ENCODE results near the gene CCDC40. TPM values are rescaled to one million over a fixed set of nuclear protein-coding genes. Genes with fewer than 3 reads are reported as not detected.
"Not testable (repeated sequence)": the region's sequence is repeated elsewhere in the genome, so short reads cannot be mapped to it uniquely, and the experiment has no call there.

Gene CCDC40
- total RNA-seq, 1 experiment from 2014 or later, result 5.7 TPM

DNA sequence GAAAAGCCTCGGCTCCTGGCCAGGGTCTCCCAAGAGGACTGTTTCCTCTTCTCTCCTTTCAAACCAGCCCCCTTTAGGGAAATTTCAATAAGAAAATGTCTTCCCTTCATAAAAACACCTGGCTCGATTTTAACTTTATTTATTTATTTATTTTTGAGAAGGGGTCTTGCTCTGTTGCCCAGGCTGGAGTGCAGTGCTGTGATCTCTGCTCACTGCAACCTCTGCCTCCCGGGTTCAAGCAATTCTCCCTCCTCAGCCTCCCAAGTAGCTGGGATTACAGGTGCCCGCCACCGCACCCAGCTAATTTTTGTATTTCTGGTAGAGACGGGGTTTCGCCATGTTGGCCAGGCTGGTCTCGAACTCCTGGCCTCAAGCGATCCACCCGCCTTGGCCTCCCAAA lies 10.3 kb downstream of the CCDC40 start:
- not testable (repeated sequence) for DNase-seq (ENCODE audit: low read depth)

DNA sequence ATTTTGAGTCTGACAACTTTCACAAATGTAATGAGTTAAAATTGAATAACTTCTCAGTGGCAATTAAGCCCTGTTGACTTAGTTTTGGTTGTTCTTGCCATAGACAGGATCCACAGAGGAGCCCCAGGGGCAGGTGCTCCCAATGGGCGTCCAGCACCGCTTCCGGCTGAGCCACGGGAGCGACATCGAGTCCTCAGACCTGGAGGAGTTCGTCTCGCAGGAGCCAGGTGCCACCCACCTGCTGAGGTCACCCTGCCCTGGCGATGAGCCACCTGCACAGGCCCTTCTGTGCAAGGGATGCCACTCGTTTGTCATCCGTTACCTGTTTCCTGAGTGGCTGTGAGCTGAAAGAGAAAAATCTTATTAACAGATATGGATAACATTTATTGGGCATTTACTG lies 10.7 kb downstream of the CCDC40 start:
- DNase-seq (ENCODE audit: low read depth), result no peak

- DNase-seq (ENCODE audit: low read depth), result no peak
These were observed 13.5 kb downstream of the CCDC40 start for GRCh38 chr17:80049986-80050385.

GRCh38 chr17:80050706-80051105 lies 14.3 kb downstream of the CCDC40 start:
- DNase-seq (ENCODE audit: low read depth), result no peak

DNA sequence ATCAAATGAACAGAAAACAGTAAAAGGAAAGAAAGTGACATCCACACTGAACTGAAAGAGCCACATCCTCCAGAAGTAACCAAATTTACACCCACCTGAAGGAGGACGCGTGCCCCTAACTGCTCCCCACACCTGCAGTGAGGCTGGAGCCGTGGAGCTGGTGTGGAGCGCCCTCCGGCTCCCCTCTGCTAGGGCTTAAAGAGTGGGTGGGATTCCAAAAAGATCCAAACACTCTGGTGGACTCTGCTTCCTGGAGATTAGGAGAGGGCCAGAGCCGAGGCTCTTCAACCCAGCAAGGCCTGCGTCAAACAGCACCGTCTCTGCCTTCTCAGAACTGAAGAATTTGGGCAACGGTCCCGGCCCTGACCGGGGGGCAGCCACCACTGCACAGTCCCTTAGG lies 15.2 kb downstream of the CCDC40 start:
- no peak for DNase-seq (ENCODE audit: low read depth)

DNA sequence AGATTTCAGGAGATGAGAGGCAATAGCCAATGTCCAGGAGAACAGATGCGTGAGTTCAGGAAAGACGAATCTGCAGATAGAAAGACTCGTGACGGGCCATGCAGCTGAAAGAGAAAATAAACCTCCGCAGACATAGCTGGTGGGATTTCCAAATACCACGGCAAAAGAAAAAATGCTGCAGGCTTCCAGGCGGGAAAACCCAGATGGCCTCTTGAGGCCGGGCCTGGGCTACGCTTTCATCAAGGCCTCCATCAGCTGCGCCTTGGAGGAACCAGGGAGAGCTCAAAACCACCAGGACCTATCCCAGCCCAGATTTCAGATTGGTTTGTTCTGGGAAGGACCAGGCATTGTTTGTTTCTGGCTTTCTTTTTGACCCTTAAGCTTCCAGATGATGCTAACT lies 16.7 kb downstream of the CCDC40 start:
- no peak for DNase-seq (ENCODE audit: low read depth)

DNA sequence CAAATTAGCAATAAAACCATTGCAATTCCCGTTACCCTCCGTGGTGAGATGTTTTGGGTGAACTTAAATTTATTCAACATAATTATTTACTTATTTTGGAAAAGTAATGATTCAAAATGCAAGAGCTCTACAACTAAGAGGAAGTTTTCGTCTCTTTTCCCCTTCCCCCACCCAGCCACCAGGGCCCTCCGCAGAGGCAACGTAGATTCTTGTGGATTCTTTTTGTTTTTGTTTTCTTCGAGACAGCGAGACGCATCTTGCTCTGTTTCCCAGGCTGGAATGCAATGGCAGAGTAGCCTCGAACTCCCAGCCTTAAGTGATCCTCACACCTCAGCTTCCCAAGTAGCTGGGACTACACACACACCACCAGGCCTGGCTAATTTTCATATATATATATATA lies 19.2 kb downstream of the CCDC40 start:
- DNase-seq (ENCODE audit: low read depth), result no peak

DNA sequence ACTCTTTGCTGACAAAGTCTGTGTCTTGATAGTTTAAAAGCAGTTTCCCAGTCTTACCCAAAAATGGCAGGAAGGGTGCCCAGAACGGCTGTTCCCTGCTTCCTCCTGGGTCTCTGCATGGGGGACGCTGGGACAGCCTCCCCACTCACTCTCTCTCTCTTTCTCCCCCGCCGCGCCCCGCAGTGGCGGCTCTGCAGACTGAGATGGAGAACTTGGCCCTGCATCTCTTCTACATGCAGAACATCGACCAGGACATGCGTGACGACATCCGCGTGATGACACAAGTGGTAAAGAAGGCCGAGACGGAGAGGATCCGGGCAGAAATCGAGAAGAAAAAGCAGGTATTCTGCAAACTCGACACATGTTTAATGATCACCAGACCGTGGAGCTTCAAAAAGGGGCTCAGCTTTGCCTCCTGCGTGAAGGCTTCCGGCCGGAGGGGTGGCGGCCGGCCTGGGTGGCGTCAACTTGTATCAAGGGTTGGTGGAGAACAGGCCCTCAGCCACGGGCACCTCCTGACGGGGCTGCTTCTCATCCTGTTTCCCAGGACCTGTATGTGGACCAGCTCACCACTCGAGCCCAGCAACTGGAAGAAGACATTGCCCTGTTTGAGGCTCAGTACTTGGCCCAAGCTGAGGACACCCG lies 22.0 kb downstream of the CCDC40 start:
- no peak for DNase-seq (ENCODE audit: low read depth)

DNA sequence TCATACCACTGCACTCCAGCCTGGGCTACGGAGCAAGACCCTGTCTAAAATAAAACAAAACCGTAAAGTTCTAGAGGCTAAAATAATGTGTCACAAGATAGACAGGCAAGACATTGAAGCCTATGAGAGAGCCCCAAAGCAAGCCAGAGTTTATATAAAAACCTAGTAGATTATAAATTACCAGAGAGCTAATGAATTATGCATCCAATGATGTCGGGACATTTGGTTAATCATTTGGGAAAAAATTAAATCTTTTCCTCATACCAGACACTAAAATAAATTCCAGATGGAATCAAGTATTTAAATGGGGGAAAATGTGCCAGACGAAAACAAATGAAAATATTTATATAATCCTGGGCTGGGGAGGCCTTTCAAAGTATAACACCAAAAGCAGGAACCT lies 24.2 kb downstream of the CCDC40 start:
- DNase-seq (ENCODE audit: low read depth), result no peak

DNA sequence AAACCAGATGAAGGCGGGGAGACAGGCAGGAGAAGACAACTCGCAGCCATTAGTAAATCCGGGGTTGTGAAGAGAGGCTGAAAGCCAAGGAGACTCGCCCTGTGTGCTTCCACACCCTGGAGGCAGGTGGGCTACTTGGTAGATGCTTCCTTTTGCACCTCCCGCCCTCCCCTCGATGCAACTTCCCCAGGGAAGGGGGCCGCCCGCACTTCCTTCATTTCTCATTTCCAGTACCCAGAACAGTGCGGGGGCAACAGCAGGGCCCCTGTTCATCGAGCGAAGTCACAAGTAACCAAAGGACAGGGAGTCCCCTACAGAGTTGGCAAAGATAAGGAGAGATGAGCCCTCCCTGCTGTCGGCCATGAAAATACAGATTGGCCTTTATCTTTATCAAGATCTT lies 25.0 kb downstream of the CCDC40 start:
- no peak for DNase-seq (ENCODE audit: low read depth)

GRCh38 chr17:80063830-80064585 lies 27.6 kb downstream of the CCDC40 start:
- DNase-seq (ENCODE audit: low read depth), result peak; percentile 80

GRCh38 chr17:80064696-80065095 lies 28.3 kb downstream of the CCDC40 start:
- no peak for DNase-seq (ENCODE audit: low read depth)

- DNase-seq (ENCODE audit: low read depth), result no peak
These were observed 29.2 kb downstream of the CCDC40 start for GRCh38 chr17:80065478-80066170.

DNA sequence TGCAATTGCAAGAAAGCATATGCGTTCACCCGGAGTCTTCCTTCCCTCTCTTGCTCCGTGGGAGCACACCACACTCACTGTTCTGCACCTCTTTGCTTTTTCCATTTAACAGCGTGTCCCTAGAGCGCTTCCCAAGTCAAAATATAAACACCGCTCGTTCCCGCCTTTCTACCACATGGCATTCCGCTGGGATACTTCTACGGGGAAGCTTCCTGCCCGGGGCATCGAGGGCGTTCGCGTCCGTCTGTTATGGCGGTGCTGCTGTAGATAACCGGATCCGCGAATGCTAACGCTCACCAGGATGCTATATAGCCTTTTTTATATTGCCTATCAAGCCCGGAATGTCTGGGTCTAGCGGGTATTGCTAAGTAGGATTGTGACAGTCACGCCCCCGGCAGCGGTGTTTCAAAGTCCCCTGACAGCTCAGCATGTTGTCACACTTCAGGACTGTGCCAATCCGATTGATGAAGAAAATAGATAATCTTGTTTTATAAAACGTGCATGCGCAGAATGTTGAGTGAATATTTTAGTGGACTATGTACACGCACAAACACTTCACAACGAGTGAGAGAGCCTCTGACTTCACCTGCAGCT lies 31.0 kb downstream of the CCDC40 start:
- no peak for DNase-seq (ENCODE audit: low read depth)

DNA sequence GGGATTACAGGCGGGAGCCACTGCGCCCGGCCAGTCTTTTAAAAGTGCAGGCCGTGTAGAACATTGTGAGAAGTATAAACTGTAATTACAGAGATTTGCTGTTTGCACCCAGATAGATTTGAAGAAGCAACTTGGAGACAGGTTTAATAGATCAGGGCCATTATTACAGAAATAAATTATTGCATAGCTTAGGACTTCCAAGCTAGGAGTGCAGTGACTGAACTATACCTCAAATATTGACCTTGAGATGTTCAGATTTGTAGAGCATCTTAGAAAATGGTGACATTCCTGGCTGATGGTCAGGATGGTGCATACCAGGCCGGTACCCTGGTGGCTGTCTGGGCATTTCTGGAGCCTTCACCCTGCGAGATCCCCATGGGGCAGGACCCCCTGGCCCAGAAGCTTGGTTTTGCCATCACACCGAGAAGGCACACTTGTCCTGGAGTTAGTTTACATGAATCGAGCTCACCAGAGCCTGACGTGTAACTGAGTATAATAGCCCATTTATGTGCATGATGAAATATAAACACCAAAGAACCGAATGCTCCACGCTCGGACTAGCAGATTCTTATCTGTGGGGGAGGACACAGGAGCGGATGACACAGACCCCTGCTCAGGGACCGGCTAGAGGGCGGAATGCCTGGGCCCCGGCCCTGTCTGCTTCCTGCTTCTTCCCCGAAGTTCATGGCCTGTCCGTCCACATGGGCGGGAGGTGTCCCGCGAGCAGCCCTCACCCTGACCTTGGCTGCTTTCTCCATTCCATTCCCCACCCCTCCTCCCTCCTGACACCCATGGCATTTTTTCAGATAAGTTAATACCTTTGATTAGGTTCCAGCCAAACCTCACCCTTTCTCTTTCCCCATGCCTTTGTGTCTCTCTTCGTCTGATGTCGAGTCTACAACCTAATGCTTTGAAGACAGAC lies 32.1 kb downstream of the CCDC40 start:
- no peak for DNase-seq (ENCODE audit: low read depth)

GRCh38 chr17:80070375-80071115 lies 34.1 kb downstream of the CCDC40 start:
- no peak for DNase-seq (ENCODE audit: low read depth)

- peak; percentile 34 for DNase-seq (ENCODE audit: low read depth)
These were observed 34.8 kb downstream of the CCDC40 start for GRCh38 chr17:80071116-80071841.

DNA sequence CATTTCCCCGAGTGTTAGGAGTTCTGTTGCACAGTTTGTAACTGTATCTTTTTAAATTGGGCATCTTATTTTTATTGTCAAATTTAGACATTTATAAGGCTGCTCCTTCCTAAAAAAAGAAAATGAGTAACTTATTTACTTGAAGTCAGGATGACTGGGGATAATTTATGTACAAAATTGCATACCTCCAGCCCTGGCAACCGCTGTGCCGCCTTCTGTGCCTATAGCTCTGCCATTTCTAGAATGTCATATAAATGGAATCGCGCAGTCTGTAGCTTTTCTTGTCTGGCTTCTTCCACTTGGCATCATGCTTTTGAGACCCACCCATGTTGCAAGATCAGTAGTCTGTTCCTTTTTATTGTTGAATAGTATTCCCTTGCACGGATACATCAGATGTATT lies 36.0 kb downstream of the CCDC40 start:
- no peak for DNase-seq (ENCODE audit: low read depth)

- DNase-seq (ENCODE audit: low read depth), result peak; percentile 9
These were observed 43.6 kb downstream of the CCDC40 start for GRCh38 chr17:80080081-80080480.

DNA sequence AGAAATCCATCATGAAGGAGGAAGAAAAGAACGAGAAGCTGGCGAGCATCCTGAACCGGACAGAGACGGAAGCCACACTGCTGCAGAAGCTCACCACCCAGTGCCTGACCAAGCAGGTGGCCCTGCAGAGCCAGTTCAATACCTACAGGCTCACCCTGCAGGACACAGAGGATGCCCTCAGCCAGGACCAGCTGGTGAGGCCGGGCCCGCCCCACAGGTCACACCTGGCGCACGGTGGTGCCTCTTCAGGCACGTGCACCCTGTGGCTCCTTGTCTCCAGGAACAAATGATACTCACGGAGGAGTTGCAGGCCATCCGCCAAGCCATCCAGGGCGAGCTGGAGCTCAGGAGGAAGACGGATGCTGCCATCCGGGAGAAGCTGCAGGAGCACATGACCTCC lies 45.2 kb downstream of the CCDC40 start:
- no peak for DNase-seq (ENCODE audit: low read depth)
